Vagina (tissue), 2 donors: ENCODE measurements around the gene ABCG4.

Experiments used
- POLR2A ChIP-seq, 2 donors: fragments of 450-650 bp; IDR thresholded peaks; one replicate each; pipeline ENCODE4 v1.6.1; 2017; ENCODE audit warnings: antibody characterized with exemption in 2 of 2, mild to moderate bottlenecking in 2 of 2, moderate library complexity in 2 of 2
- POLR2AphosphoS5 ChIP-seq, 2 donors: sonication (generic); formaldehyde crosslinking; IDR thresholded peaks; one replicate each; pipeline ENCODE4 v1.9.0; 2017; ENCODE audit warnings: antibody characterized with exemption in 2 of 2, mild to moderate bottlenecking in 2 of 2, low read depth in 1 of 2; ENCODE audit not compliant: insufficient read depth in 1 of 2

GRCh38 chr11:119175493-119176077 is 26.7 kb downstream of the ABCG4 start:
- TF ChIP-seq POLR2AphosphoS5 (IDR thresholded peaks at IDR 0.05; ENCODE audit: insufficient read depth in 1 of 2, low read depth in 1 of 2) (no peak), POLR2A (IDR thresholded peaks at IDR 0.05) (no peak)
